HFFc6 (cell line): ENCODE data around the gene SPARC. TPM values are rescaled to one million over a fixed set of nuclear protein-coding genes. Genes with fewer than 3 reads are reported as not detected.

Experiments
- DNase-seq: peaks from one replicate; pipeline ENCODE4 v3.0.0-alpha.2; 2018
- H3K27ac Mint-ChIP-seq: 2 replicates; pipeline ENCODE4 v1.8.0; 2020; ENCODE audit warnings: mild to moderate bottlenecking, mixed read lengths
- H3K27me3 Mint-ChIP-seq: 2 replicates; pipeline ENCODE4 v1.8.0; 2021; ENCODE audit warnings: mild to moderate bottlenecking, moderate library complexity, mixed read lengths; ENCODE audit not compliant: insufficient read depth
- H3K36me3 Mint-ChIP-seq: 2 replicates; pipeline ENCODE4 v1.8.0; 2021; ENCODE audit warnings: low read depth, mixed read lengths
- H3K4me1 Mint-ChIP-seq: 2 replicates; pipeline ENCODE4 v1.8.0; 2020; ENCODE audit warnings: low read depth, mixed read lengths
- H3K4me3 Mint-ChIP-seq: 2 replicates; pipeline ENCODE4 v1.8.0; 2020; ENCODE audit warnings: mild to moderate bottlenecking, moderate library complexity, mixed read lengths
- H3K9me3 Mint-ChIP-seq: 2 replicates; pipeline ENCODE4 v1.8.0; 2020; ENCODE audit warnings: mild to moderate bottlenecking, mixed read lengths
- CTCF ChIP-seq: fragments of 200-600 bp; sonication (generic); IDR thresholded peaks from 2 replicates; pipeline ENCODE4 v1.5.0; 2021; ENCODE audit warnings: antibody characterized with exemption, mild to moderate bottlenecking
- total RNA-seq, 6 experiments: library from RNA; stranded (reverse); fragmentation: NEBNext Ultra II Directional; extraction: Animal tissue kit (Norgen Biotek cat#: 25700); gene quantifications; 2 replicates in 1 of 6; 3 replicates in 5 of 6; pipeline ENCODE4 v1.2.3, GENCODE V29; 2021

Gene SPARC
- total RNA-seq, 6 experiments from 2014 or later = 3,729 to 5,836 (median 4,094) TPM

- no peaks in the 10 kb centered on the region for H3K9me3 Mint-ChIP-seq
- H3K27me3 Mint-ChIP-seq = peaks cover 19% of the 10 kb centered on the region
- peaks cover 18% of the 10 kb centered on the region for H3K4me1 Mint-ChIP-seq
- no peak overlapping the region for H3K4me3 Mint-ChIP-seq
- H3K27ac Mint-ChIP-seq = no peak overlapping the region
- no peak for TF ChIP-seq CTCF
- H3K36me3 Mint-ChIP-seq = no peaks in the 10 kb centered on the region
- no peak for DNase-seq
Measured at GRCh38 chr5:151631941-151632340, 54.8 kb downstream of the SPARC start.

- no peak for TF ChIP-seq CTCF
- Mint-ChIP-seq H3K4me3 (no peak overlapping the region), H3K27me3 (peaks cover 16% of the 10 kb centered on the region), H3K4me1 (peaks cover 18% of the 10 kb centered on the region), H3K27ac (no peak overlapping the region), H3K36me3 (no peaks in the 10 kb centered on the region), H3K9me3 (no peaks in the 10 kb centered on the region)
- no peak for DNase-seq
Measured at GRCh38 chr5:151630088-151630487, 56.6 kb downstream of the SPARC start.

GRCh38 chr5:151628112-151628823 is 58.4 kb downstream of the SPARC start:
- no peaks in the 10 kb centered on the region for H3K36me3 Mint-ChIP-seq
- H3K27ac Mint-ChIP-seq = no peak overlapping the region
- DNase-seq = no peak
- peaks cover 11% of the 10 kb centered on the region for H3K27me3 Mint-ChIP-seq
- TF ChIP-seq CTCF = no peak
- H3K9me3 Mint-ChIP-seq = no peaks in the 10 kb centered on the region
- H3K4me3 Mint-ChIP-seq = no peak overlapping the region
- peaks cover 18% of the 10 kb centered on the region for H3K4me1 Mint-ChIP-seq

DNA sequence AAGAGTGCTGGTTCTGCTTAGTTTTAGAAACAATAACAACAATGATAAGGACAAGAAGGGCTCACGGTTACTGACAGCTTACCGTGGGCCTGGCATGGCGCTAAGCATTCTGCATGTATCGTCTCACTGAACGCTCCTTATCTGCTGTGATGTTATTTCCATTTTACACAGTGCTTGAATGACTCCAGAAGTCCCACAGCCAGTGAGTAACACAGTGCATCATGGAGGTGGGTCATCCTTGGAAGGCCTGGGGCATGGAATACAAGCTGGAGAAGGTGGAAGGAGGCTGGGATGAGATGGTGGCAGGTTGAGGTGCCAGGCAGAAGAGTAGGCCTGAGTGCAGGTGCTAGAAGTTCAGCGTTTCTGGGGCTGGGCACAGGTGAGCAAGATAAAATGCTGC is 59.1 kb downstream of the SPARC start:
- TF ChIP-seq CTCF = no peak
- Mint-ChIP-seq H3K4me1 (peaks cover 18% of the 10 kb centered on the region), H3K4me3 (no peak overlapping the region), H3K27me3 (peaks cover 13% of the 10 kb centered on the region), H3K36me3 (no peaks in the 10 kb centered on the region), H3K9me3 (no peaks in the 10 kb centered on the region), H3K27ac (no peak overlapping the region)
- no peak for DNase-seq

DNA sequence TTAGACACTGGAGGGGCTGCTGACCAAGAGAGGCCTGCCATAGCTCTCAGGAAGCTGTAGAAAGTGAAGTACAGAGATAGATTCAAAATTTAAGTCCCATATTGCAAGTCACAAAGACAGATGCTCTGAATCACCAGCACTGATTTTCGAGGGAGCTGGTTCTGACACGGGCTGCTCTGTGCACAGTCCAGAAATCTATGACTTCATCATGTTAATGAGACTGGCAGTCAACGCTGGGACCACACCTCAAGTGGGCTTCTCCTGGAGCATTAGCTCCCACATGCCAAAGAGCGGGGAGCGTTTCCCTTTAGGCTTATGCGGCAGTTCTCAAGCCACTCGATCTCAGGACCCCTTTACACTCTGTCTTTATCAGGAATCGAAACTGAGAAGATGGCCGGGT is 61.4 kb downstream of the SPARC start:
- no peak for DNase-seq
- peaks cover 31% of the 10 kb centered on the region for H3K27me3 Mint-ChIP-seq
- no peak for TF ChIP-seq CTCF
- H3K4me1 Mint-ChIP-seq = peaks cover 17% of the 10 kb centered on the region
- H3K9me3 Mint-ChIP-seq = no peaks in the 10 kb centered on the region
- H3K4me3 Mint-ChIP-seq = no peak overlapping the region
- no peaks in the 10 kb centered on the region for H3K36me3 Mint-ChIP-seq
- no peak overlapping the region for H3K27ac Mint-ChIP-seq
